Measurements from ENCODE around the gene ABCC5.
"Not testable (repeated sequence)": the region's sequence is repeated elsewhere in the genome, so short reads cannot be mapped to it uniquely, and the experiment has no call there.

ABCC5 gene

GRCh38 chr3:183879243-183879642 lies 138.4 kb downstream of the ABCC5 start:
- no peak for TF ChIP-seq CTCF (conservative IDR thresholded peaks at IDR 0.05)
- TF ChIP-seq ZFX (IDR thresholded peaks at IDR 0.05), result no peak
- H3K27ac ChIP-seq, result no peak overlapping the region

DNA sequence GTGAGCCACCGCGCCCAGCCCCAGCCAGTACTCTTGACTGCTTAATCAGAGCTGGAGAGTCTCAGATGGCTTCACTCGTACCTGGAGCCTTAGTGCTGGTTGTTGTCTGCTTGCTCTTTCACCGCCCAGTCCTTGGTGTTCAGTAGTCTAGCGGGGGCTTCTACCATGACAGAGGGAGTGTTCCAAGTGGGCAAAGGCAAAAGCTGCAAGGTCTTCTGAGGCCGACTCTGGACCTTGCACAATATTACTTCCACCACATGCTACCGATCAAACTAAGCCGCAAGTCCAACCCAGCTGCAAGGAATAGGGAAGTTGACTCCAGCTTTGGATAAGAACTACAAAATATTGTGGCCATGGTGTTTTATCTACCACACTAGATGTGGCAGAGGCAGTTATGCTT lies 139.6 kb downstream of the ABCC5 start:
- TF ChIP-seq ZFX (IDR thresholded peaks at IDR 0.05) (no peak), CTCF (conservative IDR thresholded peaks at IDR 0.05) (no peak)
- H3K27ac ChIP-seq, result no peak overlapping the region

DNA sequence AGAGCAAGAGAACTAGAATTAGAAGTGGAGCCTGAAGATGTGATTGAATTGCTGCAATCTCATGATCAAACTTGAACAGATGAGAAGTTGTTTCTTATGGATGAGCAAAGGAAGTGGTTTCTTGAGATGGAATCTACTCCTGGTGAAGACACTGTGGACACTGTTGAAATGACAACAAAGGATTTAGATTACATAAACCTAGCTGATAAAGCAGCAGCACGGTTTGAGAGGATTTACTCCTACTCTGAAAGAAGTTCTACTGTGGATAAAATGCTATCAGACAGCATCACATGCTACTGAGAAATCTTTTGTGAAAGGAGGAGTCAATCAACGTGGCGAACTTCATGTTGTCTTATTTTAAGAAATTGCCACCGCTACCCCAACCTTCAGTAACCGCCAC lies 140.5 kb downstream of the ABCC5 start:
- H3K27ac ChIP-seq, result not testable (repeated sequence)

GRCh38 chr3:183875411-183875810 lies 142.3 kb downstream of the ABCC5 start:
- TF ChIP-seq ZFX (IDR thresholded peaks at IDR 0.05) (no peak), CTCF (conservative IDR thresholded peaks at IDR 0.05) (no peak)
- H3K27ac ChIP-seq, result no peak overlapping the region

DNA sequence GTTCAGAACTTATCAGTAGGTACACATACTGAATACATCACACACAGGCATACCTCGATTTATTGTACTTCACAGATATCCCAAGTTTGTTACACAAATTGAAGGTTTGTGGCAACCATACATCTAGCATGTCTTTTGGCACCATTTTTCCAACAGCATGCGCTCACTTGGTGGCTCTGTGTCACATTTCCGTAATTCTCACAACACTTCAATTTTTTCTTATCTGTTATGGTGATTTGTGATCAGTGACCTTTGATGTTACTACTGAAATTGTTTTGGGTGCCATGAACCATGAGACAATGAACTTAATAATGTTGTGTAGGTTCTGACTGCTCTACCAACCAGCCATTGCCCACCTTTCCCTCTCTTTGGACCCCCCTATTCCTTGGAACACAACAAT lies 143.8 kb downstream of the ABCC5 start:
- TF ChIP-seq ZFX (IDR thresholded peaks at IDR 0.05) (no peak), CTCF (conservative IDR thresholded peaks at IDR 0.05) (no peak)
- no peak overlapping the region for H3K27ac ChIP-seq

- TF ChIP-seq CTCF (conservative IDR thresholded peaks at IDR 0.05), result no peak
- TF ChIP-seq ZFX (IDR thresholded peaks at IDR 0.05), result no peak
- H3K27ac ChIP-seq, result no peak overlapping the region
Observed at GRCh38 chr3:183871541-183871940, 146.1 kb downstream of the ABCC5 start.

DNA sequence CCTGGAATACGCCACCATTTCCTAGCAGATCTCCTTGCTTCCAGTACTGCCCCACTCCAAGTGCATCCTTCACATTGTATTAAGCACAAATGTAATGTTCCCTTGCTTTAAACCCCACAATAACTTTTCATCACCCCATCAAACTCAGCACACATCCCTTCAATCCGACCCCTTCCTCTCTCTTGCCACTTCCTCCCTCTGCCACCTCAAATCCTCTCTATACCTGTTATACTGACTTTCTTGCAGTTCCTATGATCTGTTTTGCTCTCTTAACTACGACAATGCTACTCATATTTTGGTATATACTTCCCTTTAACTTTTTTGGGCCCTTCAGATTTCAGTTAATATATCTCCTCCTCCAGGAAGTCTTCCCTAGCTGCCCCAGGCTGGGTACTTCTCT lies 147.1 kb downstream of the ABCC5 start:
- TF ChIP-seq CTCF (conservative IDR thresholded peaks at IDR 0.05) (no peak), ZFX (IDR thresholded peaks at IDR 0.05) (no peak)
- H3K27ac ChIP-seq, result no peak overlapping the region
